H1 (cell line): ENCODE data around the gene ZNF837.

ENCODE experiments used
- ASH2L ChIP-seq: fragments of 200-600, 300-600 bp; sonication (generic); IDR thresholded peaks from one replicate; pipeline ENCODE4 v1.7.1; 2017; ENCODE audit warnings: low read length
- BRCA1 ChIP-seq: IDR thresholded peaks from 2 replicates; pipeline ENCODE4 v1.6.1; 2012; ENCODE audit warnings: low read depth, low read length, improper control_type of control experiment
- CBX8 ChIP-seq: fragments of 300-800, 300-1000 bp; sonication (generic); IDR thresholded peaks from 2 replicates; pipeline ENCODE4 v1.7.1; 2016; ENCODE audit warnings: low read depth, low read length, borderline replicate concordance
- CTCF ChIP-seq, 3 experiments: IDR thresholded peaks; 1 replicate in 2 of 3; 2 replicates in 1 of 3; pipeline versions ENCODE4 v1.5.1 to v1.6.1; 2011; ENCODE audit warnings: low read length in 3 of 3, mild to moderate bottlenecking in 3 of 3, inconsistent platforms in 2 of 3, low read depth in 1 of 3, moderate library complexity in 1 of 3; ENCODE audit not compliant: insufficient read depth in 1 of 3; ENCODE audit errors: control extremely low read depth in 1 of 3
- JUN ChIP-seq: IDR thresholded peaks from 2 replicates; pipeline ENCODE4 v1.6.1; 2011; ENCODE audit warnings: low read depth, mild to moderate bottlenecking, improper control_type of control experiment, low read length
- KDM5A ChIP-seq: fragments of 200-600 bp; IDR thresholded peaks from 2 replicates; pipeline ENCODE4 v1.7.1; 2012; ENCODE audit warnings: mild to moderate bottlenecking, low read length, inconsistent platforms, mixed read lengths
- MAFK ChIP-seq: IDR thresholded peaks from 2 replicates; pipeline ENCODE4 v1.6.1; 2012; ENCODE audit warnings: low read depth, mild to moderate bottlenecking, improper control_type of control experiment, low read length
- POLR2A ChIP-seq, 2 experiments: IDR thresholded peaks; 1 replicate in 1 of 2; 2 replicates in 1 of 2; pipeline ENCODE4 v1.6.1; 2011; ENCODE audit warnings: low read depth in 2 of 2, low read length in 2 of 2, mild to moderate bottlenecking in 2 of 2; ENCODE audit errors: control extremely low read depth in 1 of 2
- POLR2AphosphoS5 ChIP-seq: IDR thresholded peaks from 2 replicates; pipeline ENCODE4 v1.6.1; 2011; ENCODE audit warnings: low read depth, low read length
- RAD21 ChIP-seq, 2 experiments: IDR thresholded peaks in 1 of 2; conservative IDR thresholded peaks in 1 of 2; 2 replicates each; pipeline ENCODE4 v1.6.1; 2011; ENCODE audit warnings: low read depth in 2 of 2, low read length in 2 of 2, improper control_type of control experiment in 1 of 2, inconsistent platforms in 1 of 2, mild to moderate bottlenecking in 1 of 2, moderate library complexity in 1 of 2
- SIRT6 ChIP-seq: IDR thresholded peaks from one replicate; pipeline ENCODE4 v1.7.1; 2012; ENCODE audit warnings: low read length, inconsistent platforms
- TBP ChIP-seq: IDR thresholded peaks from 2 replicates; pipeline ENCODE4 v1.6.1; 2011; ENCODE audit warnings: low read depth, low read length, improper control_type of control experiment
- ZNF274 ChIP-seq: IDR thresholded peaks from 2 replicates; pipeline ENCODE4 v1.7.0; 2012; ENCODE audit warnings: low read length, borderline replicate concordance; ENCODE audit errors: extremely low read depth

DNA sequence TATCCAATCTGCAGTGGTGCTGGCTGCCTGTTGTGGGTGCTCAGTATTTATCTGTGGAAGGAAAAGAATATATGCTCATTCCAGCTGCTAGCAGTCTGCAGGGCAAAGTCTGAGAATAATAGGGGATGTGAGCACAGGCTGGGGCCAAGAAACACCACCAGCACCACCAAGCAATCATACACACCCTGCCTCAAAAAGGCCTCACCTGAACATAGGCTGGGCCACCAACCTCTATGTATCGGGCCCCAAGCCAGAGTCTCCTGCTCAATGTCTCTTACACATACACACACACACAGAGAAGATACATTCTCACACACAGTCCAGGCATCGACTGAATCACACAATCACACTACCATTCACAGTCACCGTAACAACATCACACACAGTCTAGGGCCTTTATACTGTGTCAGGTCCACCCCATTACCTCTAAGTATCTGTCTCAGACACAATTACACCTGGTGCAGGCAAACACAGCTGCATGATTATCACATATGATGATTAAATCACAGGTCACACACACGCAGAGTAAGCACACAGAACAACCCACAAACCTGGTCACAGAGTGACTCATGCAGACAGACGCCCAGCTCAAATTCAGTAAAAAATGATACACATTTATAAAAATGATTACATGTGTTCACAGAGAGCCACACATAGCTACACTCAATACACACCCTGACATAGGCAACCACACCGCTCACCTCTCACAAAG, 55.4 kb downstream of the ZNF837 start:
- TF ChIP-seq JUN (no peak), POLR2A (IDR thresholded peaks at IDR 0.05; ENCODE audit: control extremely low read depth in 1 of 2, low read depth in 2 of 2, low read length in 2 of 2) (no peak), KDM5A (no peak), BRCA1 (no peak), MAFK (no peak), ZNF274 (no peak), ASH2L (no peak), TBP (no peak), CTCF (IDR thresholded peaks at IDR 0.05; ENCODE audit: control extremely low read depth in 1 of 3, insufficient read depth in 1 of 3, low read depth in 1 of 3, low read length in 3 of 3) (no peak), RAD21 (IDR thresholded peaks at IDR 0.05 in 1 of 2, conservative IDR thresholded peaks at IDR 0.05 in 1 of 2; ENCODE audit: low read depth in 2 of 2, low read length in 2 of 2) (no peak), POLR2AphosphoS5 (no peak), CBX8 (no peak), SIRT6 (no peak)
